GM12864 (cell line): Measurements from ENCODE around the gene ZNF518A.

Experiments used
- DNase-seq: peaks from one replicate; pipeline ENCODE4 v3.0.0-alpha.2; 2011; ENCODE audit warnings: low read depth
- H3K4me3 ChIP-seq: 2 replicates; pipeline ENCODE4 v1.5.1; 2011; ENCODE audit warnings: mild to moderate bottlenecking, low read depth, low read length, control low read depth
- TF ChIP-seq, protein P1 (sequence below): IDR thresholded peaks from 2 replicates; pipeline ENCODE4 v1.5.1; 2011; ENCODE audit warnings: low read depth, mild to moderate bottlenecking, moderate library complexity, low read length, control low read depth, inconsistent platforms; ENCODE audit errors: missing control alignments

ZNF518A gene

DNA sequence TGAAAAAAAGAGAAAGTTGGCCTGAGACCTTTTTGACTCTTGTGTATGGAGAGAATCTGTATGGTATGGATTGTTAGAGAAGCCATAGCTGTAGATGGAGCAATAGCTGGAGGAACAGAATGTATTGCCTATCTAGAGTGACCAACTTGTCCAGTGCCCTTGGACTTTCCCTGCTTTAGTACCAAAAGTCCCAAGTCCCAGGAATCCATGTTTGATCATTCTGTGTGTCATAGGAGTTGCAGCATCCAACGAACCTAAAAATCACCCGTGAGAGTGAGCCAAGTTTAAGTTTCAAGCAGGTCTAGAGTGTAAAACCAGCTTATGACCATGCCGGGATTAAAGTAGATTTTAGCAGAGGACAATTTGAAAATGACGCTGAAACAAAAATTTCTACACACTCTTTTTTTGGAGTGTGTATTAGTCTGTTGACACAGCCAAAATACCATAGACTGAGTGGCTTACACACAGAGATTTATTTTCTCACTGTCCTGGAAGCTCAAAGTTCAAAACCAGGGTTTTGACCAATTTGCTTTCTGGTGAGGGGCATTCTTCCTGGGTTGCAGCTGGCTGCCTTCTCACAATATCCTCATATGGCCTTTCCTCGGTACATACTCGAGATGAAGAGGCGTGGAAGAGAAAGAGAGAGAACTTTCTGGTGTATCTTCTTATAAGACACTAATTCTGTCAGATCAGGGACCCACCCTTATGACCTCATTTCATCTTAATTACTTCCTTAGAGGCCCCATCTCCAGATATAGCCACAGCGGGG lies 36.9 kb upstream of the ZNF518A start:
- TF ChIP-seq, protein P1, sequence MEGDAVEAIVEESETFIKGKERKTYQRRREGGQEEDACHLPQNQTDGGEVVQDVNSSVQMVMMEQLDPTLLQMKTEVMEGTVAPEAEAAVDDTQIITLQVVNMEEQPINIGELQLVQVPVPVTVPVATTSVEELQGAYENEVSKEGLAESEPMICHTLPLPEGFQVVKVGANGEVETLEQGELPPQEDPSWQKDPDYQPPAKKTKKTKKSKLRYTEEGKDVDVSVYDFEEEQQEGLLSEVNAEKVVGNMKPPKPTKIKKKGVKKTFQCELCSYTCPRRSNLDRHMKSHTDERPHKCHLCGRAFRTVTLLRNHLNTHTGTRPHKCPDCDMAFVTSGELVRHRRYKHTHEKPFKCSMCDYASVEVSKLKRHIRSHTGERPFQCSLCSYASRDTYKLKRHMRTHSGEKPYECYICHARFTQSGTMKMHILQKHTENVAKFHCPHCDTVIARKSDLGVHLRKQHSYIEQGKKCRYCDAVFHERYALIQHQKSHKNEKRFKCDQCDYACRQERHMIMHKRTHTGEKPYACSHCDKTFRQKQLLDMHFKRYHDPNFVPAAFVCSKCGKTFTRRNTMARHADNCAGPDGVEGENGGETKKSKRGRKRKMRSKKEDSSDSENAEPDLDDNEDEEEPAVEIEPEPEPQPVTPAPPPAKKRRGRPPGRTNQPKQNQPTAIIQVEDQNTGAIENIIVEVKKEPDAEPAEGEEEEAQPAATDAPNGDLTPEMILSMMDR: no peak
- no peak for DNase-seq
- no peak overlapping the region for H3K4me3 ChIP-seq

DNA sequence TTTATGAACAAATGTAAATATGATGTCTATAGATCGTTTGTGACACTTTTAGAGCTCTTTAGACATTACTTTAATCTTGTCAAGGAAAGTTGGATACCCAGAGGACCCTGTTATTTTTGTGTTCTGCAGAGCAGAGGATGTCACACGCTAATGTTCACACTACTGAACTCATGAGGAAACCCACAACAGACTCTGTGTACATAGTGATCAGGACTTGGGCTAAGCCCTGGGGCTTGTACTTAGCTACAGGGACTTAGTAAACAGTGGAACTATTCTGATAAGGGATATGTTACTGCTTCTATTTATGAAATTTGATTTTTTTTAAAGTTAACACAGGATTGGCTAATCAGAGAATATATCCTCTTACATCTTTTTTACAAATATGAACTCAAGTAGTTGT lies 36.1 kb upstream of the ZNF518A start:
- DNase-seq: no peak
- TF ChIP-seq, protein P1: no peak
- H3K4me3 ChIP-seq: no peak overlapping the region

- no peak overlapping the region for H3K4me3 ChIP-seq
- TF ChIP-seq, protein P1: no peak
- no peak for DNase-seq
Observed at GRCh38 chr10:96096958-96097357, 33.1 kb upstream of the ZNF518A start.

- no peak for DNase-seq
- H3K4me3 ChIP-seq: no peak overlapping the region
- TF ChIP-seq, protein P1: no peak
Observed at GRCh38 chr10:96097865-96098264, 32.2 kb upstream of the ZNF518A start.

GRCh38 chr10:96107623-96108038 lies 22.5 kb upstream of the ZNF518A start:
- DNase-seq: no peak
- no peak overlapping the region for H3K4me3 ChIP-seq
- TF ChIP-seq, protein P1: no peak

DNA sequence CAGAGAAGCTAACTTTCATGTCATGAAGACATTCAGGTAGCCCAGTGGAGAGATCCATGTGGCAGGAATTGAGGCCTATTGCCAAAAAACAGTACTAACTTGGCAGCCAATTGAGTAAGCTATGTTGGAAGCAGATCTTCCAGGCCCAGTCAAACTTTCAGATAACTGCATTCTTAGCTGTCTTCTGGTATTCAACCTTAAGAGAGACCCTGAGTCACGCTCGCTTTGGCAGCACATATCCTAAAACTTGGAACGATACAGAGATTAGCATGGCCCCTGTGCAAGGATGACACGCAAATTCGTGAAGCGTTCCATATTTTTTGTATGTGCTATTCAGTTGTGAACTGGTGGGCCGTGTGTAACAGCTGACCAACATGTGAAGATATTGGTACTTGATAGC lies 17.6 kb upstream of the ZNF518A start:
- TF ChIP-seq, protein P1: no peak
- no peak for DNase-seq
- no peak overlapping the region for H3K4me3 ChIP-seq
